Thoracic aorta (tissue), 2 donors: ENCODE data around the gene APOC1. TPM values are rescaled to one million over a fixed set of nuclear protein-coding genes. Genes with fewer than 3 reads are reported as not detected.

Source experiments
- ATAC-seq: fragments of 150-250 bp; one replicate; pipeline ENCODE4 v1.8.0; 2017; ENCODE audit warnings: low read depth; ENCODE audit not compliant: insufficient number of reproducible peaks, low FRiP score
- DNase-seq: peaks from one replicate; pipeline ENCODE4 v3.0.0-alpha.2; 2020; ENCODE audit warnings: low spot score
- H3K27ac ChIP-seq, 2 donors: fragments of 200-600 bp; sonication (generic); 1 replicate in 1 of 2; 2 replicates in 1 of 2; pipeline ENCODE4 v1.5.1; 2016; ENCODE audit warnings: mild to moderate bottlenecking in 2 of 2, moderate library complexity in 2 of 2
- H3K27me3 ChIP-seq: fragments of 200-600 bp; sonication (generic); replicated peaks from 2 replicates; pipeline ENCODE4 v1.6.0; 2016; ENCODE audit warnings: mild to moderate bottlenecking; ENCODE audit not compliant: insufficient read depth
- H3K36me3 ChIP-seq: fragments of 200-600 bp; sonication (generic); one replicate; pipeline ENCODE4 v1.5.1; 2016
- H3K4me1 ChIP-seq, 2 donors: fragments of 200-600 bp; sonication (generic); 1 replicate in 1 of 2; 2 replicates in 1 of 2; pipeline versions ENCODE4 v1.5.1 to v1.6.0; 2016; ENCODE audit warnings: low read depth in 2 of 2, mild to moderate bottlenecking in 1 of 2; ENCODE audit not compliant: control insufficient read depth in 1 of 2
- H3K4me3 ChIP-seq: fragments of 200-600 bp; sonication (generic); 2 replicates; pipeline ENCODE4 v1.5.1; 2016; ENCODE audit warnings: mild to moderate bottlenecking
- H3K9me3 ChIP-seq: fragments of 200-600 bp; sonication (generic); 2 replicates; pipeline ENCODE4 v1.5.1; 2016
- total RNA-seq, 2 donors: library from RNA; depleted of rRNA; stranded (reverse); fragments of >200 nt; gene quantifications; one replicate each; pipeline versions ENCODE4 v1.1.0 to v1.2.3, GENCODE V29; 2016
- TF ChIP-seq, protein P1 (sequence below): fragments of 200-600 bp; sonication (generic); IDR thresholded peaks from one replicate; pipeline ENCODE4 v1.5.1; 2019; ENCODE audit warnings: antibody characterized with exemption

Gene APOC1
- total RNA-seq, 2 donors from 2014 or later = 4.9 to 12.3 TPM

DNA sequence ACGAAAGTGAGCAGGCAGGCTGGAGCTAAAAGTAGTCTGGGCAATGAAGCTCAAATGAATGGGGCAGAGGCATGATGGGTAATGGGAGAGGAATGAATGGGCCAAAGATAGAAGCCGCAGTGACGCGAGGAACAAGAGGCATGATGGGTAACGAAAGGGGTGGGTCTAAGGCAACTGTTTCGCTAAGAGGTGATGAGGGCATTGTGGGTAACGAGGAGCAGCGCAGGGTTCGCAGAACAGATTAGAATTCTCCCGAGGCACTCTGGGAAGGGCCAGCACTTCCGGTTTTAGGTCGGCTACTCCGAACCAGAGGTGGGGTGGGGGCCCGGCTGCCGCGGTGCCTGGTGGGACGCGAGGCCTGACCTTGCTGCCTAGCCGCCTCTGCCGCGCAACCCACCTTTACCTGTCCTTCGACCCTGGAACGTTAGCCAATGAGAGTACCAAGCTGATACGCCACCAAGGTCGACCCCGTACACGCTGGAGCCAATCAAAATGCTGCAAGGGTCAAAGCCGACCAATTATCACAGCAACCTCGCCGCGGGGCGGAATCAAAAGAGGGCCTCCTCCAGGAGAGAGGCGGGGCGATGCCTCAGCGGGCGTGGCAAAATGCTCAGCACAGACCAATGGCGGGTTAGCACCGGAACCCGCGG is 23.9 kb upstream of the APOC1 start:
- ATAC-seq = peak; percentile 91
- TF ChIP-seq, protein P1, sequence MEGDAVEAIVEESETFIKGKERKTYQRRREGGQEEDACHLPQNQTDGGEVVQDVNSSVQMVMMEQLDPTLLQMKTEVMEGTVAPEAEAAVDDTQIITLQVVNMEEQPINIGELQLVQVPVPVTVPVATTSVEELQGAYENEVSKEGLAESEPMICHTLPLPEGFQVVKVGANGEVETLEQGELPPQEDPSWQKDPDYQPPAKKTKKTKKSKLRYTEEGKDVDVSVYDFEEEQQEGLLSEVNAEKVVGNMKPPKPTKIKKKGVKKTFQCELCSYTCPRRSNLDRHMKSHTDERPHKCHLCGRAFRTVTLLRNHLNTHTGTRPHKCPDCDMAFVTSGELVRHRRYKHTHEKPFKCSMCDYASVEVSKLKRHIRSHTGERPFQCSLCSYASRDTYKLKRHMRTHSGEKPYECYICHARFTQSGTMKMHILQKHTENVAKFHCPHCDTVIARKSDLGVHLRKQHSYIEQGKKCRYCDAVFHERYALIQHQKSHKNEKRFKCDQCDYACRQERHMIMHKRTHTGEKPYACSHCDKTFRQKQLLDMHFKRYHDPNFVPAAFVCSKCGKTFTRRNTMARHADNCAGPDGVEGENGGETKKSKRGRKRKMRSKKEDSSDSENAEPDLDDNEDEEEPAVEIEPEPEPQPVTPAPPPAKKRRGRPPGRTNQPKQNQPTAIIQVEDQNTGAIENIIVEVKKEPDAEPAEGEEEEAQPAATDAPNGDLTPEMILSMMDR = no peak
- H3K27ac ChIP-seq = peak overlapping the region; percentile 88 to 97
- H3K9me3 ChIP-seq = no peaks in the 10 kb centered on the region
- peaks cover 17 to 23% of the 10 kb centered on the region in 2 donors for H3K4me1 ChIP-seq
- peak; percentile 86 for DNase-seq
- peak overlapping the region; percentile 86 for H3K4me3 ChIP-seq
- peaks cover 38% of the 10 kb centered on the region for H3K36me3 ChIP-seq
- no peaks in the 10 kb centered on the region for H3K27me3 ChIP-seq

DNA sequence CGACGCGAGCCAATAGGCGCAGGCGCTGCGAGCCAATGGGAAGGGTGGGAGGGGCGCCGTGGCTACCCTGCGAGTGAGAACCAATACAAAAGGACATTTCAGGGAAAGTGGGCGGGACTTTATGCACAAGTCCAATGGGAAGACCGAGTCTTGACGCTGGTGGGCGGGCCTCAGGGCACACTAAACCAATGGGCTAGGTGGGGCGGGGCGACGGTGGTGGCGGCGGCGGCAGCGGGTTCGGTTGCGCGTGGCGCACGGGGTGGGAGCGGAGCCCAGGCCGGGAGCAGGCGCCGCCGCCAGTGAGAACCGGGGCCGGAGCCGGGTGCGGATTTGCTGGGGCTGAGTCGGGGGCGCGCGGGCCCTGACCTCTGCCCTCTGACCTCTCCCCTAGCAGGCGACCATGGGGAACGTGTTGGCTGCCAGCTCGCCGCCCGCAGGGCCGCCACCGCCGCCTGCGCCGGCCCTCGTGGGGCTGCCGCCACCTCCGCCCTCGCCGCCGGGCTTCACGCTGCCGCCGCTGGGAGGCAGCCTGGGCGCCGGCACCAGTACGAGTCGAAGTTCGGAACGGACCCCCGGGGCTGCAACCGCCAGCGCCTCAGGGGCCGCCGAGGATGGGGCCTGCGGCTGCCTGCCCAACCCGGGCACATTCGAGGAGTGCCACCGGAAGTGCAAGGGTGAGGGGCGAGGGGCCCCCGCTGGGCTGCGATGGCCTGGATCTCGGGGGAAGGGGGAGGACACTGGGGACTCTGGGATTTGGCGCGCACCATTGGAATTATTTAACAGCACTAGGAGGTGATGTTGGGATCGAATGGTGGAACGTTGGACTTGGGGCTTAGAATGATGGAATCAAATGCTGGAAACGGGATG is 23.2 kb upstream of the APOC1 start, which contains the start of gene TOMM40:
Gene TOMM40, plus strand, starts transcription at position 239 of the 867 bp plus-strand sequence. Its CDS starts 162 bp downstream, at position 401.
- DNase-seq (peak; percentile 99), ATAC-seq (peak; percentile 94)
- H3K4me3 ChIP-seq = peak within 1 kb of the TSS; percentile 86
- no peaks in the 10 kb centered on the region for H3K9me3 ChIP-seq
- TF ChIP-seq, protein P1 = no peak
- H3K36me3 ChIP-seq = peaks cover 38% of the 10 kb centered on the region
- H3K27ac ChIP-seq = peak within 1 kb of the TSS; percentile 88 to 97
- peaks cover 17 to 23% of the 10 kb centered on the region in 2 donors for H3K4me1 ChIP-seq
- H3K27me3 ChIP-seq = no peaks in the 10 kb centered on the region

DNA sequence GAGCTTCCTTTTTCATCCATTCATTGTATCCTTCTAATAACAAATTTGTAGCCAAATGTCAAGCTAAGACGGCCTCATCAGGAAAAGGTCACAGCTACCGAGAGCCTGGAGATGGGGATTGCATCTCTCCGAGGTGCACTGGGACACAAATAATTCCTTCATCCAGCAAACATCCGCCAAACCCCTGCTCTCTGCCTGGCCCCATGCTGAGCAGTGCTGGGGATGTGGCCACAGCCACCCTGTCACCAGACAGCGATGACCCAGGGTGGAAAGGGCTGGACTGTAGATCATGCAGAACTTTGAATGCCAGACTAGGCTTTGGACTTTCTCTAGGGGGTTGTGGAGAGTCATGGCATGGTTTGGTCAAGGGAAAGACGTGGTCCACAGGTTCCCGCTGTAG is 21.5 kb upstream of the APOC1 start:
- Histone ChIP-seq H3K36me3 (peaks cover 42% of the 10 kb centered on the region), H3K27ac (no peak overlapping the region), H3K4me3 (no peak overlapping the region), H3K4me1 (peaks cover 17 to 23% of the 10 kb centered on the region in 2 donors), H3K27me3 (no peaks in the 10 kb centered on the region), H3K9me3 (no peaks in the 10 kb centered on the region)
- TF ChIP-seq, protein P1 = no peak
- no peak for DNase-seq
- ATAC-seq = no peak

GRCh38 chr19:44893332-44894051 is 20.9 kb upstream of the APOC1 start:
- ATAC-seq (no peak), DNase-seq (no peak)
- no peak overlapping the region for H3K4me3 ChIP-seq
- H3K9me3 ChIP-seq = no peaks in the 10 kb centered on the region
- peaks cover 17 to 23% of the 10 kb centered on the region in 2 donors for H3K4me1 ChIP-seq
- TF ChIP-seq, protein P1 = no peak
- H3K27me3 ChIP-seq = no peaks in the 10 kb centered on the region
- H3K36me3 ChIP-seq = peaks cover 40% of the 10 kb centered on the region
- no peak overlapping the region for H3K27ac ChIP-seq

GRCh38 chr19:44894052-44894400 is 20.4 kb upstream of the APOC1 start:
- TF ChIP-seq, protein P1 = no peak
- H3K27ac ChIP-seq = no peak overlapping the region
- ATAC-seq = no peak
- H3K4me1 ChIP-seq = peaks cover 17 to 23% of the 10 kb centered on the region in 2 donors
- H3K27me3 ChIP-seq = no peaks in the 10 kb centered on the region
- no peaks in the 10 kb centered on the region for H3K9me3 ChIP-seq
- H3K36me3 ChIP-seq = peaks cover 40% of the 10 kb centered on the region
- DNase-seq = no peak
- H3K4me3 ChIP-seq = no peak overlapping the region
